ENCODE results near the gene TRERF1.

- TF ChIP-seq, protein P1, sequence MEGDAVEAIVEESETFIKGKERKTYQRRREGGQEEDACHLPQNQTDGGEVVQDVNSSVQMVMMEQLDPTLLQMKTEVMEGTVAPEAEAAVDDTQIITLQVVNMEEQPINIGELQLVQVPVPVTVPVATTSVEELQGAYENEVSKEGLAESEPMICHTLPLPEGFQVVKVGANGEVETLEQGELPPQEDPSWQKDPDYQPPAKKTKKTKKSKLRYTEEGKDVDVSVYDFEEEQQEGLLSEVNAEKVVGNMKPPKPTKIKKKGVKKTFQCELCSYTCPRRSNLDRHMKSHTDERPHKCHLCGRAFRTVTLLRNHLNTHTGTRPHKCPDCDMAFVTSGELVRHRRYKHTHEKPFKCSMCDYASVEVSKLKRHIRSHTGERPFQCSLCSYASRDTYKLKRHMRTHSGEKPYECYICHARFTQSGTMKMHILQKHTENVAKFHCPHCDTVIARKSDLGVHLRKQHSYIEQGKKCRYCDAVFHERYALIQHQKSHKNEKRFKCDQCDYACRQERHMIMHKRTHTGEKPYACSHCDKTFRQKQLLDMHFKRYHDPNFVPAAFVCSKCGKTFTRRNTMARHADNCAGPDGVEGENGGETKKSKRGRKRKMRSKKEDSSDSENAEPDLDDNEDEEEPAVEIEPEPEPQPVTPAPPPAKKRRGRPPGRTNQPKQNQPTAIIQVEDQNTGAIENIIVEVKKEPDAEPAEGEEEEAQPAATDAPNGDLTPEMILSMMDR (IDR thresholded peaks at IDR 0.05; ENCODE audit: poor library complexity), result no peak
- no peak for TF ChIP-seq EZH2 (IDR thresholded peaks at IDR 0.05; ENCODE audit: borderline replicate concordance)
Observed at GRCh38 chr6:42179261-42179944, 272.3 kb downstream of the TRERF1 start.
